HG03520 (cell line): ENCODE data around the gene SFT2D3.

Experiments used
- ATAC-seq: cut with Tn5 transposase; IDR thresholded peaks from one replicate; pipeline ENCODE4 v1.9.1; 2021; ENCODE audit warnings: mild to moderate bottlenecking, moderate library complexity; ENCODE audit not compliant: unreplicated experiment

Gene SFT2D3

GRCh38 chr2:127681288-127681804, 20.0 kb upstream of the SFT2D3 start:
- no peak for ATAC-seq

GRCh38 chr2:127681976-127682857, 19.1 kb upstream of the SFT2D3 start:
- ATAC-seq: no peak

- no peak for ATAC-seq
Measured at GRCh38 chr2:127683056-127683455, 18.2 kb upstream of the SFT2D3 start.

GRCh38 chr2:127683757-127684156, 17.5 kb upstream of the SFT2D3 start:
- ATAC-seq: no peak

- no peak for ATAC-seq
Measured at GRCh38 chr2:127685410-127686080, 15.8 kb upstream of the SFT2D3 start.

- no peak for ATAC-seq
Measured at GRCh38 chr2:127688405-127688804, 12.9 kb upstream of the SFT2D3 start.

GRCh38 chr2:127690696-127691095, 10.6 kb upstream of the SFT2D3 start:
- no peak for ATAC-seq

- no peak for ATAC-seq
Measured at GRCh38 chr2:127694986-127695385, 6.3 kb upstream of the SFT2D3 start.

GRCh38 chr2:127695491-127696472, 5.5 kb upstream of the SFT2D3 start:
- ATAC-seq: no peak

GRCh38 chr2:127697482-127698180, 3.7 kb upstream of the SFT2D3 start:
- ATAC-seq: no peak

- ATAC-seq: no peak
Measured at GRCh38 chr2:127698553-127699355, 2.5 kb upstream of the SFT2D3 start.

- peak; percentile 56 for ATAC-seq
Measured at GRCh38 chr2:127700527-127701192, 637 bp upstream of the SFT2D3 start.

GRCh38 chr2:127701651-127702394, 526 bp downstream of the SFT2D3 start:
- peak; percentile 44 for ATAC-seq

GRCh38 chr2:127702395-127703009, 1.2 kb downstream of the SFT2D3 start:
- ATAC-seq: no peak

- no peak for ATAC-seq
Measured at GRCh38 chr2:127703282-127703681, 2.0 kb downstream of the SFT2D3 start.

GRCh38 chr2:127704641-127705390, 3.5 kb downstream of the SFT2D3 start:
- ATAC-seq: no peak
